ENCODE measurements around the gene ANKRD24.

- no peak for TF ChIP-seq REST (IDR thresholded peaks at IDR 0.05; ENCODE audit: insufficient replicate concordance, low read depth)
- TF ChIP-seq POLR2AphosphoS5 (IDR thresholded peaks at IDR 0.05; ENCODE audit: low read depth) = no peak
These were observed 14.7 kb downstream of the ANKRD24 start for GRCh38 chr19:4197228-4197624.

Measured in HL-60 (cell line).